ENCODE results near the gene RAPGEF5.

The RAPGEF5 gene

GRCh38 chr7:22183522-22184280 is 173.3 kb downstream of the RAPGEF5 start:
- no peak for DNase-seq

GRCh38 chr7:22182149-22182548 is 174.8 kb downstream of the RAPGEF5 start:
- DNase-seq, result no peak

- peak; percentile 60 for DNase-seq
These were observed 175.3 kb downstream of the RAPGEF5 start for GRCh38 chr7:22181663-22182062.

GRCh38 chr7:22179442-22179879 is 177.5 kb downstream of the RAPGEF5 start:
- no peak for DNase-seq

GRCh38 chr7:22178735-22179134 is 178.2 kb downstream of the RAPGEF5 start:
- DNase-seq, result no peak

GRCh38 chr7:22176791-22177412 is 180.1 kb downstream of the RAPGEF5 start:
- no peak for DNase-seq

GRCh38 chr7:22174574-22174953 is 182.4 kb downstream of the RAPGEF5 start:
- DNase-seq, result no peak

GRCh38 chr7:22173685-22174573 is 183.0 kb downstream of the RAPGEF5 start:
- DNase-seq, result no peak

GRCh38 chr7:22168129-22168634 is 188.8 kb downstream of the RAPGEF5 start:
- no peak for DNase-seq

- no peak for DNase-seq
These were observed 189.5 kb downstream of the RAPGEF5 start for GRCh38 chr7:22167482-22167881.

GRCh38 chr7:22166928-22167327 is 190.0 kb downstream of the RAPGEF5 start:
- no peak for DNase-seq

GRCh38 chr7:22159341-22159740 is 197.6 kb downstream of the RAPGEF5 start:
- DNase-seq, result no peak

- DNase-seq, result no peak
These were observed 199.4 kb downstream of the RAPGEF5 start for GRCh38 chr7:22157552-22157951.

- no peak for DNase-seq
These were observed 200.7 kb downstream of the RAPGEF5 start for GRCh38 chr7:22156205-22156604.

GRCh38 chr7:22154143-22154529 is 202.8 kb downstream of the RAPGEF5 start:
- DNase-seq, result no peak

GRCh38 chr7:22153432-22154142 is 203.4 kb downstream of the RAPGEF5 start:
- no peak for DNase-seq

- no peak for DNase-seq
These were observed 204.3 kb downstream of the RAPGEF5 start for GRCh38 chr7:22152690-22153089.

- no peak for DNase-seq
These were observed 205.1 kb downstream of the RAPGEF5 start for GRCh38 chr7:22151901-22152300.

GRCh38 chr7:22150221-22150620 is 206.7 kb downstream of the RAPGEF5 start:
- DNase-seq, result no peak

GRCh38 chr7:22147868-22148267 is 209.1 kb downstream of the RAPGEF5 start:
- DNase-seq, result no peak

GRCh38 chr7:22146961-22147512 is 209.9 kb downstream of the RAPGEF5 start:
- DNase-seq, result no peak

- no peak for DNase-seq
These were observed 212.0 kb downstream of the RAPGEF5 start for GRCh38 chr7:22144950-22145349.
